ENCODE data around the gene MKX. TPM values are rescaled to one million over a fixed set of nuclear protein-coding genes. Genes with fewer than 3 reads are reported as not detected.

Gene MKX
- total RNA-seq, 4 donors from 2014 or later: 19.2 to 35.5 (median 23.7) TPM

GRCh38 chr10:27635699-27636270 lies 109.8 kb downstream of the MKX start:
- 44% methylated on average over 2 of the region's 2 CpGs for WGBS

DNA sequence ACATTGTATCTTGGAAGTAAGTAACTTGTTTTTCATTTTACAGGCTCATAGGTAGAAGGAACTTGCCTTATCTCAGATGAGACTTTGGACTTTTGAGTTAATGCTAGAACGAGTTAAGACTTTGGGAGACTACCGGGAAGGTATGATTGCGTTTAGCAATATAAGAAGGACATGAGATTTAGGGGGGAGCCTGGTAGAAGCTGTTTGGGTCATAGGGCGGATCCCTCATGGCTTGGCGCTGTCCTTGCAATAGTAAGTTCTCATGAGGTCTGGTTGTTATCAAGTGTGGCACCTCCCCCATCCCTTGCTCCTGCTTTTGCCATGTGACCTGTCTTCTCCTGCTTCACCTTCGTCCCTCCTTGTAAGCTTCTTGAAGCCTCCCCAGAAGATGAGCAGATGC lies 110.3 kb downstream of the MKX start:
- intact Hi-C loops (cut with DNase I): no loop called here
- Histone ChIP-seq H3K27ac (replicated peaks in 1 of 4) (no peak overlapping the region), H3K36me3 (no peaks in the 10 kb centered on the region), H3K9me3 (no peaks in the 10 kb centered on the region), H3K4me3 (no peak overlapping the region), H3K4me1 (no peaks in the 10 kb centered on the region), H3K27me3 (no peaks in the 10 kb centered on the region)
- no peak for TF ChIP-seq EP300 (IDR thresholded peaks at IDR 0.05)
- no peak for TF ChIP-seq CTCF (IDR thresholded peaks at IDR 0.05)
- no peak for TF ChIP-seq POLR2A (IDR thresholded peaks at IDR 0.05; ENCODE audit: low read depth)
- TF ChIP-seq POLR2AphosphoS5 (IDR thresholded peaks at IDR 0.05): no peak
- peak; percentile 53 for DNase-seq (ENCODE audit: extremely low spot score)
- WGBS: 91% methylated on average over 6 of the region's 6 CpGs

More at GRCh38 chr10:27635699-27636270, 109.8 kb downstream of the MKX start:
- Histone ChIP-seq H3K9me3 (no peaks in the 10 kb centered on the region), H3K36me3 (no peaks in the 10 kb centered on the region), H3K4me3 (no peak overlapping the region), H3K4me1 (no peaks in the 10 kb centered on the region), H3K27me3 (no peaks in the 10 kb centered on the region), H3K27ac (replicated peaks in 1 of 4) (no peak overlapping the region)
- intact Hi-C loops (cut with DNase I): no loop called here
- no peak for TF ChIP-seq CTCF (IDR thresholded peaks at IDR 0.05)
- TF ChIP-seq EP300 (IDR thresholded peaks at IDR 0.05): no peak
- TF ChIP-seq POLR2A (IDR thresholded peaks at IDR 0.05; ENCODE audit: low read depth): no peak
- no peak for TF ChIP-seq POLR2AphosphoS5 (IDR thresholded peaks at IDR 0.05)
- peak; percentile 50 for DNase-seq (ENCODE audit: extremely low spot score)

DNA sequence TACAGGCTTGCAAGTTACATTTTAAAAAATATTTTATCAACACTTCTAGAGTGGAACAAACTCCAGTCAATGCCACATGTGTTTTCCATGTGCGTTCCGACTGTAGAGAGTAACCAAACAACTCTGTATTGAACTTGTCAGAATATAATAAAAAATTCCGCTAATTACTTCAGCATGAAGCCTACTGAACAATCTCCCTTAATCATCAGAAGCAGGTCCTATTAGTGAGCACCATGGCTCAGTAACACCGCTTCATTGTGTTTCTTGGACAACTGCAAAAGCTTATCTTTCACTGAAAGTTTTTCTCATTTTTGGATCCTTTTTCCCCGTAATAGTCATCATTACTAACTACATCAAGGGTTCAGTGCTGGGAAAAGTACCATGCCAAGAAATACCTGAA lies 117.0 kb downstream of the MKX start:
- no peaks in the 10 kb centered on the region for H3K36me3 ChIP-seq
- no peaks in the 10 kb centered on the region for H3K27me3 ChIP-seq
- 86% methylated on average over 5 of the region's 5 CpGs for WGBS
- TF ChIP-seq POLR2A (IDR thresholded peaks at IDR 0.05; ENCODE audit: low read depth) (no peak), POLR2AphosphoS5 (IDR thresholded peaks at IDR 0.05) (no peak), CTCF (IDR thresholded peaks at IDR 0.05) (no peak), EP300 (IDR thresholded peaks at IDR 0.05) (no peak)
- no peak overlapping the region for H3K27ac ChIP-seq (replicated peaks in 1 of 4)
- H3K9me3 ChIP-seq: no peaks in the 10 kb centered on the region
- DNase-seq (ENCODE audit: extremely low spot score): no peak
- H3K4me3 ChIP-seq: no peak overlapping the region
- no peaks in the 10 kb centered on the region for H3K4me1 ChIP-seq
- intact Hi-C loops (cut with DNase I): no loop called here

- intact Hi-C loops (cut with DNase I): no loop called here
- no peak overlapping the region for H3K27ac ChIP-seq (replicated peaks in 1 of 4)
- peaks cover 0 to under 1% (median 0%) of the 10 kb centered on the region in 4 donors for H3K4me1 ChIP-seq
- H3K4me3 ChIP-seq: no peak overlapping the region
- DNase-seq (ENCODE audit: extremely low spot score): no peak
- no peaks in the 10 kb centered on the region for H3K9me3 ChIP-seq
- no peaks in the 10 kb centered on the region for H3K27me3 ChIP-seq
- H3K36me3 ChIP-seq: no peaks in the 10 kb centered on the region
- TF ChIP-seq EP300 (IDR thresholded peaks at IDR 0.05) (no peak), CTCF (IDR thresholded peaks at IDR 0.05) (no peak), POLR2A (IDR thresholded peaks at IDR 0.05; ENCODE audit: low read depth) (no peak), POLR2AphosphoS5 (IDR thresholded peaks at IDR 0.05) (no peak)
- WGBS: 85% methylated on average over 6 of the region's 6 CpGs
Measured at GRCh38 chr10:27626890-27627289, 118.7 kb downstream of the MKX start.

All from esophagus muscularis mucosa (tissue), 4 donors.